IMR-90 (cell line): ENCODE data around the gene CRYBG3. TPM values are rescaled to one million over a fixed set of nuclear protein-coding genes. Genes with fewer than 3 reads are reported as not detected.

Experiments used
- ATAC-seq: fragments of 200-7000 bp; cut with Tn5 transposase; 2 replicates; pipeline ENCODE4 v1.9.1; 2020; ENCODE audit warnings: low read depth, mild to moderate bottlenecking, moderate library complexity
- BruUV-seq: library from RNA; stranded (reverse); fragments of 400-500 nt; replicated peaks from 2 replicates; lab custom pipeline; 2021; lab: Mats Ljungman, UMichigan
- CTCF ChIA-PET: fragments of 300-600 bp; formaldehyde crosslinking; extraction: SDS; loops from one replicate; lab custom pipeline; 2021; ENCODE audit warnings: antibody characterized with exemption; lab: Yijun Ruan, JAX
- POLR2A ChIA-PET: fragments of 300-600 bp; sonication (Branson Sonifier 250); formaldehyde crosslinking; loops from one replicate; lab custom pipeline; 2022; ENCODE audit warnings: antibody characterized with exemption; ENCODE audit not compliant: unreplicated experiment; lab: Charles Lee
- DNase-seq: peaks from one replicate; pipeline ENCODE4 v3.0.0; 2013
- H2AFZ ChIP-seq: replicated peaks from 2 replicates; pipeline ENCODE3; 2013; ENCODE audit warnings: low read length, mild to moderate bottlenecking; ENCODE audit not compliant: poor library complexity
- H2AK5ac ChIP-seq: 2 replicates; pipeline ENCODE4 v1.6.1; 2013; ENCODE audit warnings: low read depth, low read length, inconsistent platforms
- H2AK9ac ChIP-seq: replicated peaks from 2 replicates; pipeline ENCODE3; 2013; ENCODE audit warnings: mild to moderate bottlenecking, low read depth, low read length, moderate library complexity; ENCODE audit not compliant: poor library complexity
- H2BK120ac ChIP-seq: 2 replicates; pipeline ENCODE4 v1.6.1; 2013; ENCODE audit warnings: low read depth, low read length, inconsistent platforms
- H2BK15ac ChIP-seq: 3 replicates; pipeline ENCODE4 v1.6.1; 2013; ENCODE audit warnings: low read depth, low read length, inconsistent platforms
- H2BK20ac ChIP-seq: 2 replicates; pipeline ENCODE4 v1.6.1; 2013; ENCODE audit warnings: low read depth, mild to moderate bottlenecking, inconsistent platforms, low read length, moderate library complexity
- H2BK5ac ChIP-seq: 2 replicates; pipeline ENCODE4 v1.6.1; 2013; ENCODE audit warnings: mild to moderate bottlenecking, low read depth, low read length, inconsistent platforms; ENCODE audit not compliant: poor library complexity, severe bottlenecking
- H3K14ac ChIP-seq: replicated peaks from 2 replicates; pipeline ENCODE4 v1.6.1; 2013; ENCODE audit warnings: low read depth, low read length, inconsistent platforms
- H3K18ac ChIP-seq: 2 replicates; pipeline ENCODE4 v1.6.1; 2013; ENCODE audit warnings: low read depth, low read length, control low read depth
- H3K23ac ChIP-seq: 2 replicates; pipeline ENCODE4 v1.6.1; 2013; ENCODE audit warnings: low read depth, low read length, inconsistent platforms
- H3K27ac ChIP-seq: 2 replicates; pipeline ENCODE4 v1.5.1; 2013; ENCODE audit warnings: mild to moderate bottlenecking, control low read depth, low read length; ENCODE audit not compliant: insufficient read depth
- H3K27me3 ChIP-seq: 2 replicates; pipeline ENCODE4 v1.6.1; 2013; ENCODE audit warnings: low read length; ENCODE audit not compliant: control insufficient read depth, insufficient read depth
- H3K36me3 ChIP-seq: 2 replicates; pipeline ENCODE4 v1.6.1; 2013; ENCODE audit warnings: low read length, mixed read lengths; ENCODE audit not compliant: control insufficient read depth, insufficient read depth
- H3K4ac ChIP-seq: 2 replicates; pipeline ENCODE4 v1.6.1; 2013; ENCODE audit warnings: low read depth, low read length, inconsistent platforms
- H3K4me1 ChIP-seq: 2 replicates; pipeline ENCODE4 v1.6.1; 2013; ENCODE audit warnings: low read length, mixed read lengths; ENCODE audit not compliant: control insufficient read depth, insufficient read depth
- H3K4me2 ChIP-seq: 2 replicates; pipeline ENCODE4 v1.6.1; 2013; ENCODE audit warnings: low read depth, mild to moderate bottlenecking, control low read depth, low read length, moderate library complexity
- H3K4me3 ChIP-seq: 2 replicates; pipeline ENCODE4 v1.5.1; 2013; ENCODE audit warnings: low read depth, mild to moderate bottlenecking, control low read depth, low read length, moderate library complexity; ENCODE audit not compliant: insufficient read depth
- H3K56ac ChIP-seq: 2 replicates; pipeline ENCODE4 v1.6.1; 2013; ENCODE audit warnings: low read length, inconsistent platforms; ENCODE audit not compliant: insufficient read depth; ENCODE audit errors: extremely low read depth
- H3K79me1 ChIP-seq, 2 experiments: 2 replicates each; pipeline ENCODE4 v1.6.1; 2013; ENCODE audit warnings: low read length in 2 of 2, inconsistent platforms in 1 of 2, low read depth in 1 of 2
- H3K9ac ChIP-seq: 2 replicates; pipeline ENCODE4 v1.6.1; 2013; ENCODE audit warnings: low read depth, low read length, control low read depth
- H3K9me1 ChIP-seq: 2 replicates; pipeline ENCODE4 v1.6.1; 2013; ENCODE audit warnings: low read length, inconsistent platforms; ENCODE audit not compliant: insufficient read depth
- H3K9me3 ChIP-seq: 2 replicates; pipeline ENCODE4 v1.6.1; 2013; ENCODE audit warnings: low read length; ENCODE audit not compliant: control insufficient read depth, insufficient read depth
- H4K20me1 ChIP-seq: 2 replicates; pipeline ENCODE4 v1.6.1; 2013; ENCODE audit warnings: low read length, inconsistent platforms; ENCODE audit not compliant: insufficient read depth
- H4K5ac ChIP-seq: 2 replicates; pipeline ENCODE4 v1.6.1; 2013; ENCODE audit warnings: mild to moderate bottlenecking, low read depth, low read length, control low read depth
- H4K8ac ChIP-seq, 2 experiments: 2 replicates each; pipeline ENCODE4 v1.6.1; 2013; ENCODE audit warnings: low read depth in 2 of 2, low read length in 2 of 2, control low read depth in 1 of 2, inconsistent platforms in 1 of 2
- H4K91ac ChIP-seq: 2 replicates; pipeline ENCODE4 v1.6.1; 2013; ENCODE audit warnings: low read depth, low read length, inconsistent platforms; ENCODE audit not compliant: insufficient read depth
- WGBS, 2 experiments: methylation state at CpG; one replicate each; pipeline versions ENCODE4 v1.1.5 to v1.1.7; 2013; ENCODE audit warnings: missing lambda C conversion rate in 2 of 2; ENCODE audit not compliant: insufficient read length in 1 of 2; ENCODE audit errors: extremely low coverage in 2 of 2; 5-methylcytosine and 5-hydroxymethylcytosine counted together
- dilution Hi-C: fragments of 300-500 bp; cut with HindIII; formaldehyde crosslinking; loops from one replicate; pipeline ENCODE4 v1.14.3; 2018; ENCODE audit warnings: low sequenced_read_pairs; ENCODE audit not compliant: unreplicated experiment
- in situ Hi-C: fragments of 300-500 bp; cut with MboI; formaldehyde crosslinking; loops from 3 replicates; pipeline ENCODE4 v1.14.3; 2019; ENCODE audit warnings: low sequenced_read_pairs, inconsistent platforms, mixed read lengths
- intact Hi-C: fragments of 100-400 bp; cut with micrococcal nuclease; formaldehyde crosslinking; loops from 2 replicates; pipeline ENCODE4 v1.10.0; 2022
- polyA plus RNA-seq, 3 experiments: library from polyadenylated mRNA; depleted of rRNA; stranded (reverse); fragments of >200 nt; gene quantifications; 2 replicates each; pipeline ENCODE4 v1.2.3, GENCODE V29; 2012; ENCODE audit warnings: low replicate concordance in 1 of 3
- total RNA-seq: library from RNA; depleted of rRNA; stranded (reverse); fragments of >200 nt; gene quantifications from 2 replicates; pipeline ENCODE4 v1.2.3, GENCODE V29; 2012
- TF ChIP-seq, protein P1 (sequence below): fragments of 150-350 bp; IDR thresholded peaks from 2 replicates; pipeline ENCODE4 v1.6.1; 2016; ENCODE audit warnings: low read depth, mild to moderate bottlenecking, low read length, moderate library complexity, borderline replicate concordance

Gene CRYBG3
- total and polyA plus RNA-seq, 2 of the 4 experiments (the other 2 are of a cell fraction) = 4.9 to 26.2 TPM

DNA sequence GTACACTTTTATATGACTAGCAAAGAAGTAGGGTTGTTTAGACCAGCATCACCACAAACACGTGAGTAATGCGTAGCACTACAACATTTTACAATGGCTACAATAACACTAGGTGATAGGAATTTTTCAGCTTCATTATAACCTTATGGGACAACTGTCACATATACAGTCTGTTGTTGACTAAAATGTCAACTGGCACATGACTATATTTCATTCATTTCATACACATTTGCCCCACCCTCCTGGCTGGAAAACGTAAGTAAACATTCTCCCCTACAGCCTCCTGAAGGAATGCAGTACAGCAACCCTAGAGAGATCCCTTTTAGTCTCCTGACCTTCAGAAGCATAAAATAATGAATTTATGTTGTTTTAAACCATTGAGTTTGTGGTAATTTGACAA lies 134.2 kb downstream of the CRYBG3 start:
- H3K23ac ChIP-seq = no peak overlapping the region
- peaks cover 0 to 5% of the 10 kb centered on the region in 2 experiments; a peak in 1 of 4 replicates for H3K79me1 ChIP-seq
- dilution Hi-C loops (no loop called here), intact Hi-C loops (no loop called here), in situ Hi-C loops (no loop called here)
- no peak overlapping the region for H3K4me3 ChIP-seq
- ATAC-seq (no peak), DNase-seq (no peak)
- H3K36me3 ChIP-seq = peaks cover 15% of the 10 kb centered on the region
- no peak overlapping the region for H3K18ac ChIP-seq
- no peak overlapping the region for H2AK5ac ChIP-seq
- TF ChIP-seq, protein P1, sequence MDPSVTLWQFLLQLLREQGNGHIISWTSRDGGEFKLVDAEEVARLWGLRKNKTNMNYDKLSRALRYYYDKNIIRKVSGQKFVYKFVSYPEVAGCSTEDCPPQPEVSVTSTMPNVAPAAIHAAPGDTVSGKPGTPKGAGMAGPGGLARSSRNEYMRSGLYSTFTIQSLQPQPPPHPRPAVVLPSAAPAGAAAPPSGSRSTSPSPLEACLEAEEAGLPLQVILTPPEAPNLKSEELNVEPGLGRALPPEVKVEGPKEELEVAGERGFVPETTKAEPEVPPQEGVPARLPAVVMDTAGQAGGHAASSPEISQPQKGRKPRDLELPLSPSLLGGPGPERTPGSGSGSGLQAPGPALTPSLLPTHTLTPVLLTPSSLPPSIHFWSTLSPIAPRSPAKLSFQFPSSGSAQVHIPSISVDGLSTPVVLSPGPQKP = no peak
- H4K91ac ChIP-seq = no peak overlapping the region
- WGBS, 2 experiments = no CpG with 5 or more reads among the region's 3 CpGs
- no peak overlapping the region for H3K56ac ChIP-seq
- H4K5ac ChIP-seq = no peak overlapping the region
- H3K4ac ChIP-seq = no peak overlapping the region
- ChIA-PET POLR2A (no interaction called here), CTCF (no interaction called here)
- no peaks in the 10 kb centered on the region for H3K9me3 ChIP-seq
- no peak overlapping the region for H2BK15ac ChIP-seq
- H3K4me1 ChIP-seq = peaks cover 14% of the 10 kb centered on the region
- no TSS peak for BruUV-seq
- no peak overlapping the region for H2AFZ ChIP-seq
- no peak overlapping the region for H2BK20ac ChIP-seq
- H2BK120ac ChIP-seq = no peak overlapping the region
- H3K9me1 ChIP-seq = peaks cover 12% of the 10 kb centered on the region; the same call in 1 of the 2 replicates
- no peak overlapping the region for H3K4me2 ChIP-seq
- no peak overlapping the region for H2BK5ac ChIP-seq
- H3K14ac ChIP-seq = no peak overlapping the region
- no peak overlapping the region for H3K9ac ChIP-seq
- no peak overlapping the region for H4K8ac ChIP-seq
- H4K20me1 ChIP-seq = no peaks in the 10 kb centered on the region
- no peaks in the 10 kb centered on the region for H3K27me3 ChIP-seq
- no peak overlapping the region for H2AK9ac ChIP-seq
- H3K27ac ChIP-seq = no peak overlapping the region
